Measurements from ENCODE around the gene ALCAM.
"Not testable (repeated sequence)": the region's sequence is repeated elsewhere in the genome, so short reads cannot be mapped to it uniquely, and the experiment has no call there.

ALCAM gene

GRCh38 chr3:105594219-105594618, 227.5 kb downstream of the ALCAM start:
- no peak for DNase-seq (ENCODE audit: low spot score)

GRCh38 chr3:105598042-105598796, 231.5 kb downstream of the ALCAM start:
- no peak for DNase-seq (ENCODE audit: low spot score)

GRCh38 chr3:105599350-105599749, 232.6 kb downstream of the ALCAM start:
- no peak for DNase-seq (ENCODE audit: low spot score)

- not testable (repeated sequence) for DNase-seq (ENCODE audit: low spot score)
Observed at GRCh38 chr3:105601756-105602155, 235.0 kb downstream of the ALCAM start.

GRCh38 chr3:105602286-105602685, 235.6 kb downstream of the ALCAM start:
- not testable (repeated sequence) for DNase-seq (ENCODE audit: low spot score)

GRCh38 chr3:105603516-105603915, 236.8 kb downstream of the ALCAM start:
- not testable (repeated sequence) for DNase-seq (ENCODE audit: low spot score)

- no peak for DNase-seq (ENCODE audit: low spot score)
Observed at GRCh38 chr3:105606016-105606415, 239.3 kb downstream of the ALCAM start.

- no peak for DNase-seq (ENCODE audit: low spot score)
Observed at GRCh38 chr3:105608623-105609022, 241.9 kb downstream of the ALCAM start.

GRCh38 chr3:105610473-105610872, 243.8 kb downstream of the ALCAM start:
- no peak for DNase-seq (ENCODE audit: low spot score)

GRCh38 chr3:105611304-105612192, 244.8 kb downstream of the ALCAM start:
- no peak for DNase-seq (ENCODE audit: low spot score)

GRCh38 chr3:105613120-105613519, 246.4 kb downstream of the ALCAM start:
- DNase-seq (ENCODE audit: low spot score), result no peak

GRCh38 chr3:105614288-105615030, 247.8 kb downstream of the ALCAM start:
- no peak for DNase-seq (ENCODE audit: low spot score)

- no peak for DNase-seq (ENCODE audit: low spot score)
Observed at GRCh38 chr3:105615814-105616213, 249.1 kb downstream of the ALCAM start.

GRCh38 chr3:105616374-105617121, 249.8 kb downstream of the ALCAM start:
- no peak for DNase-seq (ENCODE audit: low spot score)

GRCh38 chr3:105618556-105618955, 251.8 kb downstream of the ALCAM start:
- no peak for DNase-seq (ENCODE audit: low spot score)

- no peak for DNase-seq (ENCODE audit: low spot score)
Observed at GRCh38 chr3:105619651-105620050, 252.9 kb downstream of the ALCAM start.

- DNase-seq (ENCODE audit: low spot score), result no peak
Observed at GRCh38 chr3:105620236-105620635, 253.5 kb downstream of the ALCAM start.

GRCh38 chr3:105622169-105622568, 255.5 kb downstream of the ALCAM start:
- DNase-seq (ENCODE audit: low spot score), result no peak

All from CD4-positive, alpha-beta T cell treated with Interleukin-15 for 4 hours (primary cell).